ENCODE data around the gene NFIB.

The NFIB gene

GRCh38 chr9:14214693-14215092 lies 99.2 kb downstream of the NFIB start:
- no peak for DNase-seq (ENCODE audit: low read depth in 2 of 2)

- DNase-seq (ENCODE audit: low read depth in 2 of 2): no peak
Observed at GRCh38 chr9:14214065-14214684, 99.8 kb downstream of the NFIB start.

- DNase-seq (ENCODE audit: low read depth in 2 of 2): no peak
Observed at GRCh38 chr9:14213504-14213903, 100.4 kb downstream of the NFIB start.

- DNase-seq (ENCODE audit: low read depth in 2 of 2): no peak
Observed at GRCh38 chr9:14212697-14213420, 101.1 kb downstream of the NFIB start.

- DNase-seq (ENCODE audit: low read depth in 2 of 2): no peak
Observed at GRCh38 chr9:14212077-14212476, 101.9 kb downstream of the NFIB start.

DNA sequence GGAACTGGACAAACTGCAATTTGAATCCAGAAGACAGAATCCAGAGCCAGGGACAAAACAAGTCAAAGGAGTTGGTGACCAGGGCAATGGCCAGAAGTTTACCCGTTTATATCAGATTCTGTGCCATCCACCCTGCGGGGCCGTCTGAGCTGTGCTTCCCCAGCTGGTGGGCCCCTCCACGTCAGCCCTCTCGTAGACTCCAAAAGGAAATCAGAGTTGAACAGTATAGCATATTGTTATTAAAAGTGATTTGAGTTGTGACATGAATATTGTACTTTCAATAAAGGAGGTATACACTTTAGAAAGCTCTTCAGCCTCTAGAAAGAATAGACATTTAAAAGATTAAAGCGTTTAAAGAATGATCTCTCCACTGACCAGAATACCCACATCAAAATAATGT lies 102.4 kb downstream of the NFIB start:
- no peak for DNase-seq (ENCODE audit: low read depth in 2 of 2)

DNA sequence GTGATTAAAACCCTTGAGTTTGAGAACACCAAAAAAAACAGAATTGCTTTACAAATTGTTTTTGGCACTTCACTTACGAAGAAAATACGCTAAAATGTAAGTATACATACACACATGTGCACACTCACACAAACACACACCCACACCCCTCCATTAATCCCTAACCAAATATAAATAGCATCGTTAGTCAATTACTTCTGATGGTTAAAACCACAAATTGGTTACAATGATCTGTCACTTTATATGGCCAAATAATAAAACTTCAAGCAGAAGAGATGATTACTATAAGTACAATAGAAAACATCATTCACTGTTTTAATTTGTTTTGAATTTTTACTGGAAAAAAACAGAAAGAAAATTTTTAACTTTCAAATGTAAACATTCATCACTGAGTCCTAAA lies 103.5 kb downstream of the NFIB start:
- DNase-seq (ENCODE audit: low read depth in 2 of 2): no peak

DNA sequence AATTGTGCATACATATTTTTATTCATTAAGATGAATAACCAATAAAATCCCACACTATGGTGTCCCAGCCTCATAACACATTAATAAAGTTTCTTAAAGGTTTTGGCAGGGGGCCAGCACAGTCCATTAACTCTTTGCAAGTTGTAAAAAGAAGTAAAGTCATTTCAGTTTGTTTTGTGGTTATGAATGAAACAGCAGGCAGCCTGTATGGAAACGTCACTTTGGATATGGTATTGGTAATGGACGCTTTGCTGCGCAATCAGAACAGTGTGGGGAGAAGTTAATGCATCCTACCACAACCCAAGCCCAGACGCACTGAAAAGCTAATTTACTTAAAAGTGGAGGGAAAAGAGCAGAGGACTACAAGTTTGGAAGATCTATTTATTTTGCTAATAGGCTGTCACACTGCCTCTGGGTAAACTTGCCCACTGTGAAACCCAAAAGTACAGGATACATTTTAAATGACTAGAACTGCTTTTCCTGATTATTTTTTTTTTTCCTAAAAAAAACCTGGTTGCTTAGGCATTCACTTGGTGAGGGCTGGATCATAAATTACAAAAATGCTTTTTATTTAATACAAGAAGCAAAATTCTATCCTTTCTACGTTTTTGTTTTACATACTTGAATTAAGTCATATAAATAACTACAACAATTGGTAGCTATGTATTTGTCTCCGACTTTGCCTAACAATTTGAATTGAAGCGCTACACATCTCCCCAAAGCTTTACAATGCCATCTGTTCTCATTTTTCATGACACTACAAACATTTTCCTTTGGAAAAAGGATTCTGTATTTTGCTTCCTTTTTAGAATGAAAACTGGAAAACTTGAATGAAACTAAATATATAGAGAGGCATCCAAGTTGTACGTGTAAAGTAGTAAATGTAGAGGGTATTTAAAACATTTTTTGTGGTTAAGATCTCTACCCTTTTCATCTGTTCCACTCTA lies 104.3 kb downstream of the NFIB start:
- DNase-seq (ENCODE audit: low read depth in 2 of 2): no peak

DNA sequence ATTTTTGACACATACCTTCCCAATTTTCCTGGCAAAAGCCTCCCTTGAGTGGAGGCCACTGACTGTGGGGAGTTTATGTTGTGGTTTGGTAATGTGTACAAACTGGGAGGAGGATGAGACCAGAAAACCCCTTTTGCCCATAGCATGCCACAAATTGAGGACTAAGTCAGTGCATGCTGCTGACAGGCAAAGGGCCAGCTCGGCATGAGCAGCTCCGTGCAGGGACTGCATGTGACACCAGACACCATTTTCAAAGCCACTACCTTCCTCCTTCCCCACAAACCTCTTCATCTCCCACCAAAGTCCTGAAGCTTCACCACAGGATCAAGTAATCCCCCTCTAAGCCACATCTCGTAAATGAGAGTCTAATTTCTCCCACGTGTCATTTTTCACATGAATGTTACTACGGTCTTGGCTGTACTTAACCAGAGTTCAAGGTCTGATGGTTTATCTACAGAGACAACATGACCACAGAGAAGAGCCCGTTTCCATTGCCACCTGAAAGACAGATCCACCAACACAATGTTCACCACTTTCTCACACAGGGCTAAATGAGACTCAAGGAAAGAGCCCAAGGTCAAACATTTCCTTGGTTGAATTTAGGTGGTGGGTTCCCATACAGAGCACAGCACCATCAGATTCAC lies 106.5 kb downstream of the NFIB start:
- DNase-seq (ENCODE audit: low read depth in 2 of 2): no peak

GRCh38 chr9:14205463-14205862 lies 108.5 kb downstream of the NFIB start:
- no peak for DNase-seq (ENCODE audit: low read depth in 2 of 2)

DNA sequence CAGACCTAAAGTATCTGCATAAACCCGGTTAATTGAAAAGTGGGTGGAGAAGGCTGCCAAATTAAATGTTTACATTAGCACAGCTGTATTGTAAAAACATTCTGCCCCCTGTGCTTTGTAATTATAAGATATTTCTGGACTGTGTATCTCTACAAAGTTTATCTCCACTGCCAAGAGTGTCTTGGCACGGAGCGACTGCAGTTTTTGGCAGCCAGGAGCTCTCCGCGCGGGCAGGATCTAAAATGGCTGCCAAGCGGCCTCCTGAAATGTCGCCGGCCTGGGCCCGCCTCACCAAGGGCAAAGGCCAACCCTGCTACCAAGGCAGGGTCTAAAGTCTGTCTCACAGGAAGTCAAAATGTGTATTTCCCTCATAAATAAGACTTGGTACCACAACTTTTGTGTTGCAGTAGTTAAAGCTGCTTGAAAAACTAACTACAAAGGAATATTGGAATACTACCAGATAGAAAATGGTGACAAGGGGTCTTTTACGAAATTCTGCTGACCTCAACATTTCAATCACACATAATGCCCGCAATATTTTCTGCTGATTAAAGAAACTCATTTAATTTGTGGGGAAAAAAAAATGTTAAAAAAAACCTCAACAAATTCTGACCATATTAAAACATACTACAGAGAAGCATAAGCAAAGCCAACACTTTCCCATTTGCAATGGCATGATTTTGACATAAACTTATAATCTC lies 110.4 kb downstream of the NFIB start:
- DNase-seq (ENCODE audit: low read depth in 2 of 2): no peak

DNA sequence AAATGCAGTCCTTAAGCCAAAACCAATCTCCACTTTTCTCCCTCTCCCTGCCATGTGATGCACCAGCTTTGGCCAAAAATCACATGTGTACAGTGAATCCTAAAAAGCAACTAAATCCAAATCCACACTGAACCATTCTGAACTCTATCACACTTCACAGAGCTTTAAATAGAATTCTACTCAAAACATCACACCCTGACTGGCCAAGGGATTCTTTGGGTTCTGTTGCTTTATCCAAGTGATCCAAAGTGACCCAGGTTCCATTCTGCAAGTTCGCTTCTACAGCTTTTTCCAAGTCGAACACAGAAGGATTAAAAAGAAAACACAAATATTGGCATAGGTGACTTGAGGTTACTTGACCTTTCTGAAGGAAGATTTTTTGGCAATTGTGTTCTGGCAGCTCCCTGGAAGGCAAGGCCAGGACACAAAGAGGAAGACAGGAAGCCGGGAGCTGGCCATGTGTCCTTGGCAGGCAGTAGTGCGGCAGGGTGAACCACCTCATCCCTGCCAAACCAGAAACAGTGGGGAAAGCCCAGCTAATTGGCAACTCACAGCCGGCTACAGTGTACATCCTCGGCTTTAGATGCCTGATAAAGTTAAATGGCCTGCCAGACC lies 115.0 kb downstream of the NFIB start:
- no peak for DNase-seq (ENCODE audit: low read depth in 2 of 2)

GRCh38 chr9:14198047-14198840 lies 115.7 kb downstream of the NFIB start:
- no peak for DNase-seq (ENCODE audit: low read depth in 2 of 2)

DNA sequence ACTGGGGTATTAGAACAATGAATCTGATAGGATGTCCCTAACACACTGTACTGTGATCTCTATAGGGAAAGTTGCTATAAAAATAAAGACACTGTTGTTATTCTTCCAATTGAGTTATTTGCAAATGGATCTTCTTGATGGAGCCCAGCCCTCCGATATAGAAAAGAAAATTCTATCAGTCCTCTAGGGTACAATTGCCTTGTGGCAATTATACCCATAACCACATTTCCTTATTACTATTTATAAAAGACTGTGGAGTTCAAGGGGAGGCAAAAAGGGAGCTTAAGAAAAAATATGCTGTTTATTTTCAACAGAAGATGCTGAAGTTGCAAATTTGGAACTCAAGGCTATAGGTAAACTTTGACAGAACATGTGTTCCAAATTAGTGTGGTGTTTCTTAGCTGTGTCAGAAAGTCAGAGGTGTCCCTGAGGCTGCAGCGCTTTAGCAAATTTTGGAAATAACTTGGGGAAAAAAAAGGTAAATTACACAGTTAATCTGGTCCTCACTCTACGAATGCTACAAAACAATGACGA lies 116.5 kb downstream of the NFIB start:
- DNase-seq (ENCODE audit: low read depth in 2 of 2): no peak

DNA sequence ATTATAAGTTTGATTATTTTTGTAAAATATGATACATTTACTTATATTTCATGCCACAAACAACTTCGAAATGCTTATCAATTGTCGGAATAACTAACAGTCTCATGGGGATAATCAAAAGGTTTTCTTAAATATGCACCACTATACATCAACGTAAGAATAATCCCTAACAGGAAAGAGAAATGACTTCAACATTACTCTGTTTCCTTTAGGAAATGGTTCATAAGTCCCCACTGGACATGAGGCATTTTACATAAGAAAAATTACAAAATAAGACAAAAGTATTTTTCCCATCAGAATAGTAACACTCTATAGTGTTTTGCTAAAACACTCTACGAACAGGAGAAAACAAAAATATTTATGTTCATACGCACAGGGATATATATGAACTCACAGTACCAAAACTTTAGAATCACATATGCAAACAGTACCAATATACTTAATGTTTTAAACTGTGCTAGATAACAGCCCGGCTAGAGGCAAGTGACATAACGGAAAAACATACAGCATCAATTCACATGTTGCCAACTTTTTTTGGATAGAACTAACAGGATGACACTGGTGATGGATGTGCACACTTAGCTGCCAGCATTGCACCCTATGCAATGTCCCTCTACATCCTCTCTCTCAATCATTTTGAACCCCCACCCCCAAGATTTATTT lies 120.5 kb downstream of the NFIB start:
- no peak for DNase-seq (ENCODE audit: low read depth in 2 of 2)

DNA sequence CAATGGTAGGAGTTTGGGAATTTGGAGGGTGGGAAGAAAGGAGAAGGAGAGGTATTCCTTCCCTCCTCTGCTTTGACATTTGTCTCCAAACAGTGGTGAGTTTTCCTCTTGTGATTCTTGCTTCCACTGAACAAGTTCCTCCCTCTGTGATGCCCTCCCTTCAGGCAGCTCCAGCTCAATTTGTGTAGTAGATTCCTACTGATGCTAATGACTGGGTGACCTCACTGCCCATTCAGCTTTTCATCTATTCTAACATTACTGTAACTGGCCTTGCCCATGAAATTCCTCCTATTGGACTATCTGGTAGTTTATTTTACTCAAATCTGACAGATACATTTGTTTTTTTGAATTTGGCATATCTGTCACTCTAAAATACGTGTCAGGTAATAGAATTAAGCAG lies 121.4 kb downstream of the NFIB start:
- no peak for DNase-seq (ENCODE audit: low read depth in 2 of 2)

GRCh38 chr9:14191512-14191911 lies 122.4 kb downstream of the NFIB start:
- DNase-seq (ENCODE audit: low read depth in 2 of 2): no peak

DNA sequence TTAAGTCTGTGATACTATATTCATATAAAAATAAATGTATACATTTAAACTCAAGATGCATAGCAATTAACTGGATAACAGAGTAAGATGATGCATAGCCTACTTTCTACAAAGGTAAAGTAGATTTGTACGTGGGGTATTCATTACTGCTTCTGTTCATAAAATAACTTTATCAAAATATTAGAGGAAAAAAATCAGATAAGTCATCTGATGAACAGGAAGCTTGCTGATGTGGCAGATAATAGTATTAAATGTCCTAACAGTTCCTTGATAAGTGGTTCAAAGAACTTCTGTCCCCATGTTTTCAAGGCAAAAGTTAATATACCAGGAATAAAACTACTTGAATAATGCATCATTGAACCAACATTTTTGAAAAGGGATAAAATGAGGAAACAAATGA lies 123.7 kb downstream of the NFIB start:
- no peak for DNase-seq (ENCODE audit: low read depth in 2 of 2)

GRCh38 chr9:14189578-14189977 lies 124.4 kb downstream of the NFIB start:
- no peak for DNase-seq (ENCODE audit: low read depth in 2 of 2)
